ENCODE results near the gene TAX1BP3.

- no peak for TF ChIP-seq EZH2phosphoT487 (IDR thresholded peaks at IDR 0.05; ENCODE audit: borderline replicate concordance, low read depth, low read length)
- TF ChIP-seq CTCF (conservative IDR thresholded peaks at IDR 0.05; ENCODE audit: low read length) = peak; percentile 64
Measured at GRCh38 chr17:3692346-3692745, 24.0 kb upstream of the TAX1BP3 start.

All from OCI-LY7 (cell line).